DND-41 (cell line): Measurements from ENCODE around the gene RBFOX2.

ENCODE experiments used
- EZH2 ChIP-seq: IDR thresholded peaks from 3 replicates; pipeline ENCODE4 v1.6.1; 2012; ENCODE audit warnings: borderline replicate concordance, low read depth, mild to moderate bottlenecking, moderate library complexity, low read length, inconsistent platforms; ENCODE audit not compliant: severe bottlenecking
- TF ChIP-seq, protein P1 (sequence below): IDR thresholded peaks from 2 replicates; pipeline ENCODE4 v1.5.1; 2012; ENCODE audit warnings: borderline replicate concordance, low read length, moderate library complexity, mild to moderate bottlenecking; ENCODE audit not compliant: poor library complexity, severe bottlenecking; ENCODE audit errors: extremely low read depth

GRCh38 chr22:35834061-35834460 lies 194.6 kb downstream of the RBFOX2 start:
- TF ChIP-seq, protein P1, sequence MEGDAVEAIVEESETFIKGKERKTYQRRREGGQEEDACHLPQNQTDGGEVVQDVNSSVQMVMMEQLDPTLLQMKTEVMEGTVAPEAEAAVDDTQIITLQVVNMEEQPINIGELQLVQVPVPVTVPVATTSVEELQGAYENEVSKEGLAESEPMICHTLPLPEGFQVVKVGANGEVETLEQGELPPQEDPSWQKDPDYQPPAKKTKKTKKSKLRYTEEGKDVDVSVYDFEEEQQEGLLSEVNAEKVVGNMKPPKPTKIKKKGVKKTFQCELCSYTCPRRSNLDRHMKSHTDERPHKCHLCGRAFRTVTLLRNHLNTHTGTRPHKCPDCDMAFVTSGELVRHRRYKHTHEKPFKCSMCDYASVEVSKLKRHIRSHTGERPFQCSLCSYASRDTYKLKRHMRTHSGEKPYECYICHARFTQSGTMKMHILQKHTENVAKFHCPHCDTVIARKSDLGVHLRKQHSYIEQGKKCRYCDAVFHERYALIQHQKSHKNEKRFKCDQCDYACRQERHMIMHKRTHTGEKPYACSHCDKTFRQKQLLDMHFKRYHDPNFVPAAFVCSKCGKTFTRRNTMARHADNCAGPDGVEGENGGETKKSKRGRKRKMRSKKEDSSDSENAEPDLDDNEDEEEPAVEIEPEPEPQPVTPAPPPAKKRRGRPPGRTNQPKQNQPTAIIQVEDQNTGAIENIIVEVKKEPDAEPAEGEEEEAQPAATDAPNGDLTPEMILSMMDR: no peak
- no peak for TF ChIP-seq EZH2
